ENCODE data around the gene PHLDB2.

PHLDB2 gene

DNA sequence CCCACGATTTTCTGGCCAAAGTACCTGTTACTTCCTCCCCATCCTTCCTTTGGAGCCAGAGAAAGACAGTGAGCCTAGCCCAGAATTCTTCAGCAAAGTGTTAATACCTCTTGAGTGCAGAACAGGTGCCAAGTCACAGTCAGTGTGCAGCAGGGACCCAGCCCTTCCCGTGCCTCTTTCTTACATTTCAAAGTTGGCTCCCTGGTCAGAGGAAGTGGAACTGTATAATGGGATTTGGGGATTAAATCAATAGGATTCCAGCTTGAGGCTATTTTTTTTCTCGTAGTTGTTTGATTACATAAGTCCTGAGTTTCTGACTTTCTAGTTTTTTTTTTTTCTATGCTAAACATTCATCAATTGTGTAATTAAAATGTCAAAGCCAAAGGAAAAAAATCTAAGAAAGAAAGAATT, 67.2 kb downstream of the PHLDB2 start:
- no peak for DNase-seq (ENCODE audit: low read depth)

DNA sequence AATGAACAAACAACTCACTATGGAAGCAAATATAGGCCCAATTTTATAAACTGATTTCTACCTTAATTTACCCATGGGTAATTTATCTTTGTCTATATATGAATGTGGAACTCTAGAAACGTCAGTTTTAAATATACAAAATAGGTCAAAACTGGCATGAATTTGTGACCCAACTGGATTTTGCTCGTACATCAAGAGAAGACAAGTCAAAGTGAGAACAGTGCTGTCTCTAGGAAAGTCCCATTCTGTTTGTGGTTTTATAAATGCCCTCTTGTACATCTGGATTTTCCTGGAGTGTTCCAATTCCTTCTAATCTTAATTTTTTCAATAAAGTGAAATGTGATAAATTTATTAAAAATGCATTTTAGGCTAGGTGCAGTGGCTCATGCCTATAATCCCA, 69.5 kb downstream of the PHLDB2 start:
- DNase-seq (ENCODE audit: low read depth): no peak

DNA sequence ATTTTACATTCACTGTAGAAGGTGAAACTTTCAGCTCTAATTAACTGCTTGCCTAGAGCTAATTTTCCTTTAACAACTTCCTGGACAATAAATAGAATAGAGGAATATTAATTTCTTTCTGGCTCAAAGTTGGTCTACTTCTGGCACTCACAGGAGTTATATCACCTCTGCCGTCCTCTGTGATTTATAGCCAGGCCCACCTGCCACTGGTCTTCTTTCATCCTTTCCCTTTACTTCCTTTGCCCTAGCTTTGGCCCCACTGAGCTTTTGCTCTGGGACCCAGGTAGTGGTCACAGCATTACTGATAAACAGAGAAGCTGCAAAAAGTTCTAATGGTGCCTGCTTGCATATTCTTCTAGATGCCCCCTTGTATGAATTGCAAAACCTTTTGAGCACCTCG, 70.4 kb downstream of the PHLDB2 start:
- no peak for DNase-seq (ENCODE audit: low read depth)

DNA sequence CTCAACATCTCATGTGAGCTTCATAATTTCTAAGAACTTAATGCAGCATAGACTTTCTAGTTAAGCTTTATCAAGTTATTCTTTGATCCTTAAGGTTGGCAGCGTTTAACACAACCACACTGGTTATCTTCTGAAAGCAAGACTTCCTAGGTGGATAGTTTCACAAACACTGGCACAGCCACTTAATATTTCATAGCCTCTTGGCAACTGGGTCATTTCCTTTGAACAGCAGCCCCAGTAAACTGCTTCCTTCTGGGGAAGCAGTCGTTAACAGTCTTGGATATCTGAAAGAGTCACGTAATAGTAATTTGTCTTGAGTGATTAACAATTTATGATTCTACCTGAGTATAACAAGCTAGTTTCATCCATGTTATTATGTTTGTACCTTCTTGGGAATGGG, 73.9 kb downstream of the PHLDB2 start:
- DNase-seq (ENCODE audit: low read depth): no peak

DNA sequence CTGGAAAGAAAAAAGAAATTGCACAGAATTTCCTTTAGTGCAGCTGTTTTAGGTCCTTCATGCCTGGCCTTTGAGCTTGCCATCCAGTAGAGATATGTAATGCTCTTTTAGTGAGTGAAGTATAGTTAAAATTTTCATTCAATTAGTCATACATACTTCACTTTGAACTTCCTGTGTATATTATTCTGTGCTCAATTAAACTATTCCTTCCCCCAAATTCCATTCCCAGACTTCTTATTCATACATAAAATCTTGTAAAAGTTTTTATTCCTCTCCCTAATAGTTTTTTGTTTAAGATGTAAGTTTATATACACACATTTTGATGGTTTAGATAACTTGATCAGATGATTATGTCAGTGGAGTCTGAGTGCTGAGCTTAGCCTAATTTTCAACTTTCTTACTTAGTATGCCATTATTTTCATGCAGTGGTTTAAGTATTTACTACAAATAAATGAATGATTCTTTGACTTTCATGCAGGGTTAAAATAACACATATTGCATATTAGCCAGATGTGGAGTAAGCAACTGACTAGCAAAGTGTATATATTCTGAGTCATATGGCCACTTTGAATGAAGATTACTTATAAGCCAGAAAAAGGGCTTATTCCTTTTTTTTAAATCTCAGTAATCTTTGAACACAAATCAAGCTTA, 77.3 kb downstream of the PHLDB2 start:
- DNase-seq (ENCODE audit: low read depth): peak; percentile 80

DNA sequence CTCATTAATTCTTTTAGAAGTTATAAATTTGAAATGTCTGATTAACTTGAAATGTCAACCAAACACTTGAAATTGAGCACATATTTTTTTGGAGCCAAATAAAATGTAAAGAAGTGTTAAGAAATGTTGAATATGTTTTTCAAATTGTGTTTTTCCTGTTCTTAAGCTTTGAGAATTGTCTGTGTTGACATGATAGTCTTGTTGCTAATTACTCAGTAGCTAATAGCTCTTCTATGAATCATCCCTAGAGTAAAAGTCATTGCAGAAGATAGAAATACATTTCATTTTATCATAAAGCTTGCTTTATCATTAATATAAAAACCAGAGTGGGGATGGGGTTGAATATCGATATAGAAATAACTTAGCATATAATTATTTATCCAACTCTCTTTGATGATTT, 77.9 kb downstream of the PHLDB2 start:
- DNase-seq (ENCODE audit: low read depth): no peak

DNA sequence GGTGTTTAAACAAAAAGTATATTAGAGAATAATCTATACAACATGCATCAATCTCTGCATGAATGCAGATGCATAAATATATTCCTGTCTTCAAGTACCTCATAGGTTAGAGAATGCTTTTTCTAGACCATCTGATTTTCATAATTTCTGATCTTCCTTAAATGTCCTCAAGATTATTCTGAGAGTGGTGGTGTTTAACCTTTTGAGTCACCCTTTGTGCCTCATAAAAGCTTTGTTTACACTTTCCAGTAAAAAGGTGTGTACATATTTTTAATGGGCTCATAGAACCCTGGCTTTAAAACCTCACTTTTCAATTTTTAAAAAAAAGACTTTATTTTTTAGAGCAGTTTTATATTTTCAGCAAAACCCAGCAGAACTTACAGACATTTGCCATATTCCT, 78.8 kb downstream of the PHLDB2 start:
- no peak for DNase-seq (ENCODE audit: low read depth)

DNA sequence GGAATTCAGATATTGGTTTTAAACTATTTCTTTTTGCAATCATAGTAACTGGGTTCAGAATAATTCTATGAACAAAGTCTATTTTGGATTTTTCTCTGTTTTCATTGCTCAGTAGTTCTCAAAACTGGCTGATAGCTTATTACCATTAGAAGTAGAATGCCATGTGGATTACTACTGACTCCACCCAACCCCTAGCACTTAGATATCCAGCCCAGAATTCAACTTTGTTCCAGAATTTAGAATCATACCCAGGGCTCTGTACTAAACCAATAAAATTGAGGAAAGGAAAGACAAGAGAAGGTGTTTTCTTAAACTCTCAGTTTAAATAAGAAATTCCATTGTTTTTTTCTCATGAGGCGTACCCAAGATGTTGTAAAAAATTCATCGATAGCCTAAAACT, 80.8 kb downstream of the PHLDB2 start:
- no peak for DNase-seq (ENCODE audit: low read depth)

DNA sequence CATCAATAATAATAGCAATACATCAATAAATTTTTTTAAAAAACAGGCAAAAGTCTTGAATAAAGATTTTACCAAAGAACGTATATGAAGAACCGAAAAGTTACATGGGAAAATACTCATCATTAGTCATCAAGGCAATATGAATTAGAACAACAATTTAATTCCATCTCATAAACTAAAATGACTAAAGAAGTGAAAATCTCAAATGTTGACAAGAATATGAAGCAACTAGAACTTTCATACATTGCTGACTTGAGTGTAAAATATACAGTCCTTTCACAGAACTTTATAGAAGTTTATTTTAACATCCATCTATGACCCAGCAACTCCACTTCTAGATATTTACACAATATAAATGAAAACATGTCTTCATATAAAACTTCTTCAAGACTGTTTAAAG, 84.5 kb downstream of the PHLDB2 start:
- no peak for DNase-seq (ENCODE audit: low read depth)

DNA sequence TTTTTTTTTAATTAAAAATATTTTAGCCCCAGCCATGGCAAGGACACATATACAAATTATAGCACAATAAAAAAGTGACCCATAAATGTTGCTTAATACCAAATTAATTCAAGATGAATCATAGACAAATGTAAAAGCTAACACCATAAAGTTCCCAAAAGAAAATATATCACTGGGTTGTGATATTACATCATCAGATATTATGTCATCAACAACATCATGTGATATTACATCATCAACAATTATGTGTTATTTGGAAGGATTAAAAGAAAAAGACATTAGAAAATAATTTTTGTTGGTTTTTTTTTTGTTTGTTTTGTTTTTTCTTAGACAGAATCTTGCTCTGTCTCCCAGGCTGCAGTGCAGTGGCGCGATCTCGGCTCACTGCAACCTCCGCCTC, 85.3 kb downstream of the PHLDB2 start:
- no peak for DNase-seq (ENCODE audit: low read depth)

DNA sequence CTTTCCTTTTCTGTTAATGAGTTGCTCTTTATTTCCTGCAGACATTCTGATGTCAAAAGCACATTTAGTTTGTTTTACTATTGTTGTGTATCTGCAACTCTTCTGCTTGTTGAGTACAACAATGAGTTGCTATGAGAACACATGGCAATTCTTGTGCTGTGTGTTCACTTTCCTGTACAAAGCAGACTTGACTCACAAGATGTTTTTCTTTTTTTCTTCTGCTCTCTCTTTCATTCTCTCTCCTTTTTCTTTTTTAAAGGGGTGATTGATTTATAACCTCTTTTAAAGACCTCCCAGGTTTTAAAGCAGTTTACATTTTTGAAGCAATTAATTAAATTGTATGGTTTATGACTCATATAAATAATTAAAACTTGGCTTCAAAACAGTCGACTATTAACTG, 88.2 kb downstream of the PHLDB2 start:
- no peak for DNase-seq (ENCODE audit: low read depth)

DNA sequence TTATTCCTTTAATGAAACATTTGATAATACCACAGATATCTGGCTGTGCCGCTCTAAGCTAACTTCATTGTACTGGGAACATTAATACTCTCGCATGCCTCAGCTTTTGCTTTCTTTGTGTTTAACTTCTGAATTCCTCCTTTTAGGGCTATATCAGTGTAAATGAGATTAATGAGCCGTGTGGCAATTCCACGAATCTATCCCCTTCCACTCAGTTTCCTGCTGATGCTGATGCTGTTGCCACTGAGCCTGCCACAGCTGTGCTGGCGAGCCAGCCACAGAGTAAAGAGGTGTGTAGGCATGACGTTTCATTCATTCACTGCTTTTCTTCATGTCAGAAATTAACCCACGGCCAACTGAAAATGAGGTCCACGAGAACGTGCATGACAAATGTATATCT, 89.7 kb downstream of the PHLDB2 start:
- DNase-seq (ENCODE audit: low read depth): no peak

DNA sequence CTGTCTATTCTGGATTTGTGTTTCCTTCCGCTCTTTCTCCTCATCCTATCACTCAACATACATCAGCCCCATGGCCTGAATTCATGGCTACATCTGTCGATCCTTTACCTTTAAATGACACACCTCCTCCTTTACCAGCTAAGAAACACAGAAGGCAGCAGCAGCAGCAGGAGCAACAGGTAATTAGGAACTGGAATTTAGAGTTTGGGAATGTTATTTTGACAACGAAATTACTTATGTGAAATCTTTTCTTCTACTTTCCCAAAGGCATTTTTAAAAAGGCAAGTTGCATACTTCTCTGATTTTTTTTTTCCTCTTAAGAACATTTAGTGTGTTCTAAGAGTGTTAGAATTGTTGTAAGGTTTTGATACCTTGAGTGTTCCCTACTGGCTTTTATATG, 90.6 kb downstream of the PHLDB2 start:
- DNase-seq (ENCODE audit: low read depth): no peak

DNA sequence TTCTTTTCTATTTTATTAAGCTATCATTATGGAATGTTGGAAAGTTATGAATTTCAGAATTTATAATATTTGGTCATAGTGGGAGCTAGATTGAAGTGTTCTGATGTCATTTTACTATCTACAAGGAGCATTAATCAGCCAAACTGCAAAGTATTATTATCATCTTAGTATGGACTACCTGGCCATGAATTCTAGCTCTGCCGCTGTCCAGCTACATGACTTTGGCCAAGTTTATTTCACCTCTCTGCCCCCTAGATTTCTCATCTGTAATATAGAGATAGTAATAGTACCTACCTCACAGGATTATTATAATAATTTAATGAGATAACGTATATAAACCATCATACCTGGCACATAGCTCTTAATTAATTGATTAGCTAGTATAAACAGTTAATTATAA, 92.0 kb downstream of the PHLDB2 start:
- DNase-seq (ENCODE audit: low read depth): no peak

DNA sequence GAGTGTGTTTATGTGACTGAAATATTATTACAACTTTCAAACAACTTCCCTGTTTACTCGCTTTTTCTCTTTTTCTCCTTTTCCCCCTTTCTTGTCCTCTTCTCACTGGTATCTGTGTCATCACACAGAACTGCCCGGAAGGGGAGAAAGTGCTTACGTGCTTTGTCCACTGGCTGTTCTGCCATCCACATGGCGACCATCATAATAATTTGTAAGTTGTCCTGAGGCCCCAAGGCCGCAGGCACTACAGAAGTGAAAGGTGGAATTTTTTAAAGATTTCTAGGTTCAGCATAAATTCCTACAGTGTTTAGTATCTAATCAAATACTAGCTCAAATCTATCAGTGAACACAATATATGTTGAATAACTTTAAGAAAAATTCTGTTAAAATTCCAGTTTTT, 93.0 kb downstream of the PHLDB2 start:
- no peak for DNase-seq (ENCODE audit: low read depth)

DNA sequence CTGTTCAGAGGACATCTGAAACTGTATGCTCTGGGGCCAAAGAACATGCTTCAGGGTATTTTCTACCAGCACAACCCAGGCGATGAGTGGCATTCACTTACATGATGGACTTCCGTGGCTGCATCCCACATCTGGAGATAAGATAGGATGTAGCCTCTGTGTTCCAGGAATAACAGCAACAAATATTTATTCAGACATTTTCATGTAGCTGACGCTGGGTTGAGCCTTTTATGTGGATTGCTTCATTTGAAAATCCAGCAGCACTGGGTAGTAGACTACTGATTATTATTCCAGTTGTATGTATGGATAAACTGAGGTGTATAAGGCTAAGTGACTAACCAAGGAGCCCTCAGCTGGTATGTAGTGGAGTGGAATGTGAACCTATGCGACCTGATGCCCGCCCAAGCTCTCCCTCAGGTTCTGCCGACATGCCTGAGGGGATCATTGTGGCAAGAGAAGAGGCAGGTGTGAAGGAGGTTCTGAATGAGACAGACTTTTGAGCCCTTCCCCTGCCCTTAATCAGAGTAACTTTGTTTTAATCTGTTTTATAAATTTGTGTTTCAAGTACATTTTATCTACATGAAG, 93.9 kb downstream of the PHLDB2 start:
- no peak for DNase-seq (ENCODE audit: low read depth)

DNA sequence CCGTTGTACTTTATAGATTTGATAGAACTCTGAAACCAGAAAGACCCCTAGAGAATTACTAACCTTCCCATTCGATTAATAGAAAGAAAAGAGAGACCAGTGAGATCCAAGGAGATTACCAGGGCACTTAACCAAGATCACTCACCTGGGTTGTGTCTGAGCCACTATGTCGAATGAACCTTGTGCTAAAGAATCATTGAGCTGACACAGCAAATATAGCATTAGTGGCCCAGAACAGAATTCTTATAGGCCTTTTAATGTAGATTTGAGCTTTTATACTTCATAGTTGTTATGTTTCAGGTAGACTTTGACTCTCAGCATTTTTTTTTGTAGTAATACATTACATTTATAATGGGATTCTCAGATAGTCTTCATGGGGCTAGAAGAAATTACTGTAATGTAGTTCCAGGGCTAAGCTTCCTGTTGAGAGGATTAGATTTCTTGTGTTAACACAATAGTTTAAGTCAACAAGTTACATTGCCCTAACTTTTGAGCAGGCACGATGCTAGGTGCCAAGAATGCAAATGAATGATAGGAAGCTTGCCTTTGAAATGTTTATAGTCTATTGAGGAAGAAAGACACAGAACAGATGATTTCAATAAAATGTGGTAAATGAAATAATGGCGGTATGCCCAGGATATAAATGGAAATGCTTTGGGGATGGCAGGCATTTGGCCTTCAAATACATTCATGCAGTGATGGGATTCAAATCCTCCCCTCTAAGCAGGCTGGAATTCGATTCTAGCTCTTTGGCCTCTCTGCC, 95.3 kb downstream of the PHLDB2 start:
- no peak for DNase-seq (ENCODE audit: low read depth)

DNA sequence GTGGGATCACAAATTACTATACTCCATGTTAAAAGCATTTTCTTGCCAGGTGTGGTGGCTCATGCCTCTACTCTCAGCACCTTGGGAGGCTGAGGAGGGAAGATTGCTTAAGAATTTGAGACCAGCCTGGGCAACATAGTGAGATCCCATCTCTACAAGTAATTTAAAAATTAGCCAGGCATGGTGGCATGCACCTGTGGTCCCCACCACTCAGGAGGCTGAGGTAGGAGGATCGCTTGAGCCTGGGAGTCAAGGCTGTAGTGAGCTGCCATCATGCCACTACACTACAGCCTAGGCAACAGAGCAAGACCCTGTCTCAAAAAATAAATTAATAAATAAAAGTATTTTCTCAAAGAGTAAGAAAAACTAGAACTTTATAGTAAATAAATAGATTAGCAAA, 96.8 kb downstream of the PHLDB2 start:
- DNase-seq (ENCODE audit: low read depth): no peak

DNA sequence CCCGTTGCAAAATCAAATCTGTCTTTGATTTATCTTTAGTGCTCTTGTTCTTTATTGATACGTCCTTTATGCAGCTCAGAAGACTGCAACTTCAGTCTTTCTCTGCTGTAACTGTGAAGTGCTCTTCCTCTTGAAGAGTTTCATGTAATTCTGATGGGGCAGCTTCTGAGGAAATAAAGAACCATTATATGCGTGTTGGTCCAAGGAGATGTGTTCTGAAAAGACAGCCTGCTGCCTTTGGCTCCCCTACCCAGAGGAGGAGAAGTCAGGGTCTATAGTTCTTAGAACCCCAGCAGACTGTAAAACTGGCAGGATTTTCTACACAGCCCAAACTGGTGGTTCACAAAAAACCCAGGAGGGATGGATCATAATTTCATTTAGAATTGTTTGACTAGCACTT, 97.4 kb downstream of the PHLDB2 start:
- DNase-seq (ENCODE audit: low read depth): no peak

DNA sequence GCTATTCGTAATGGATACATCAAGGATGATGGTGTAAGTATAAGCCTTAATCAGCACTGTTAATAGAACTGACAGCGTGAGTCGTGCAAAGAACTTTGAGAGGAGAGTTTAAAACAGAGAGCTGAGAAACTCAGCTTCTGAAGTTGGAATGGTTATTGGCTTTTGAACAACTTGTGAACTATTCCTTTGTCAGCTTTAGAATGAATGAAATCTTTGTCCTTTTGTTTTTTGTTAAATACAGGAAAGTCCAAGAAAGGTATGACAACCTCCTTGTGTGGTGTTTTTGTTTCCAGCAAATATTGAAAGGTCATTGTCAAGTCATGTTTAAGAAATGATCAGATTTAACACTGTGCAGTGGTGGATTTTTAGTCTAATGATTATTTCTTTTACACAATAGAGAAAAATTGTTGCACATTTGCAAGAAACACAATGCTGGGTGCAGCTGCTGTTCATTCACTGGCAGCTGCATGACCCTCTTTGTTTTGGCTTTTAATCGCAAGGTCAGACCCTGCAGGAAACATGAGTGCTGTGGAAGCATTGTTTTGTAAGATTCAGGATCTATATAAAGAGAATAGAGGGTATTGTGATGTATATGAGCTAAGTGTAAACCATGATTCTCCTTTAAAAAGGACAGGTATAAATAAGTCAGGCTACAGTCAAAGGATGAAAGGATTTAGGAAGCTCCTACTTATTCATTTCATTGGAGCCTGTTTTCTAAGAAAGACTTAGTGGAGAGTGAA, 98.1 kb downstream of the PHLDB2 start:
- no peak for DNase-seq (ENCODE audit: low read depth)

DNA sequence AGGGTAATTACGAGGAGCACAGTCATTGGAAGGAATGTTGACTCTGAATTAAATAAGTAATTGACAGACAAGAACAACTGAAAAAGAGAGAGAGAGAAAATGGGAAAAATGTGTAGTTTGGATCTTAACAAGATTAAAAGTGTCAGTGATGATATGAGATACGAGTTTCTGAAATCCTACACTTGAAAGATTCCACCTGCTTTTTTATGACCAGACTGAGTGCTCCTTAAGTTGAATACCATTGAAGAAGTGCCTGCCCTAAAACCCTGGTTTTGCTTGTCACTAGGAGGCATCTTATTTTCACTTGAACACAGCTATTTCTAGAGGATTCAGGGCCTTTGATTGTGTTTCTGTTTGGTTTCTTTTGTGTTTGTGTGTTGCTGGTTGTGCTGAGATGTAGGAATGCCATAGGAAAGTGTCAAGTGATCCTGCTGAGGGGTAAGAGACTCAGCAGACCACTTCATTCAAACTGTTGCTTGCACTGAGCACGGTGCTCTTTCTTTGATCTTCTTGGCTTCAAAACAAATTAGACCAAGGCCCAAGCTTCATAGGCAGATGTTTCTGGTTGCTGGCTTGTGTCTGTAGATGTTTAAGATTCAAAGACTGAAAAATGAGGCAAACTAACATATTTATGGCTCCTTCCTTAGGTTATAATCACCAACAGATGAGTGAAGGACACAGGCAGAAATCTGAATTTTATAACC, 102.5 kb downstream of the PHLDB2 start:
- no peak for DNase-seq (ENCODE audit: low read depth)

DNA sequence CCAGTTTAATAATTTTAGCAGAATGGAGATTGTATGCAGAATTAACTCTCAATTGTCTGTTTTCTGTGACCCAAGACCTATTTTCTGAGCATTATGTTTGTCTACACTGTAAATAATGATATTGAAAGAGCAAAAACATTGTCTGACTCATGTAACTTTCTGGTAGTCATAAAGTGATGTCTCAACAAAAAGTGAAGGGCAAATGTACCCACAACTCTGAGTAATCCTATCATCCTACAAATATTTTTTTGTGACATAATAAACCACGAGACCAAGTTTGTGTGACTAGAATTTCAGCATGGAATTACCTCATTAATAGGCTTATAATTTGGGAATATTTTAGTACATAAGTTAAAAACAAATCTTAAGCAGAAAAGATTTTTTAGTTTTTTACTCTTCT, 104.4 kb downstream of the PHLDB2 start:
- DNase-seq (ENCODE audit: low read depth): peak; percentile 65

All from HS-5 (cell line).